A204.1 (cell line): Measurements from ENCODE around the gene CYP17A1.
"Not testable (repeated sequence)": the region's sequence is repeated elsewhere in the genome, so short reads cannot be mapped to it uniquely, and the experiment has no call there.

Source experiments
- FAIRE-seq: peaks from 2 replicates; lab custom pipeline; 2012; peaks lifted over from hg19 to GRCh38; lab: Jason Lieb, UNC

CYP17A1 gene

GRCh38 chr10:102835007-102835482, 2.2 kb downstream of the CYP17A1 start:
- FAIRE-seq: no peak

- FAIRE-seq: no peak
Measured at GRCh38 chr10:102834143-102834542, 3.1 kb downstream of the CYP17A1 start.

GRCh38 chr10:102832987-102833386, 4.2 kb downstream of the CYP17A1 start:
- no peak for FAIRE-seq

DNA sequence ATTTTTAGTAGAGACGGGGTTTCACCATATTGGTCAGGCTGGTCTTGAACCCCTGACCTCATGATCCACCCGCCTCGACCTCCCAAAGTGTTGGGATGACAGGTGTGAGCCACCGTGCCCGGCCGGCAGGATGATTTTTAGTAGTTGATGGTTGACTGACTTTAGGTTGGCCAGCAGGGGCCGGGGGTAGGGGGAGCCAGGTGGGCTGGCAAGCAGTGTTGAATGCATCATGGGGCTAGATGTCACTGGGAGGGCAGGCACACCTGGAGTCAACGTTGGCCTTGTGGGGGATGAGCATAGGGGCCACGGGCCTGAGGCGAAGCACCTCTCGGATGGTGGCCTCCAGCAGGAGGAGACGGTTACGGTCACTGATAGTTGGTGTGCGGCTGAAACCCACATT, 5.0 kb downstream of the CYP17A1 start:
- no peak for FAIRE-seq

DNA sequence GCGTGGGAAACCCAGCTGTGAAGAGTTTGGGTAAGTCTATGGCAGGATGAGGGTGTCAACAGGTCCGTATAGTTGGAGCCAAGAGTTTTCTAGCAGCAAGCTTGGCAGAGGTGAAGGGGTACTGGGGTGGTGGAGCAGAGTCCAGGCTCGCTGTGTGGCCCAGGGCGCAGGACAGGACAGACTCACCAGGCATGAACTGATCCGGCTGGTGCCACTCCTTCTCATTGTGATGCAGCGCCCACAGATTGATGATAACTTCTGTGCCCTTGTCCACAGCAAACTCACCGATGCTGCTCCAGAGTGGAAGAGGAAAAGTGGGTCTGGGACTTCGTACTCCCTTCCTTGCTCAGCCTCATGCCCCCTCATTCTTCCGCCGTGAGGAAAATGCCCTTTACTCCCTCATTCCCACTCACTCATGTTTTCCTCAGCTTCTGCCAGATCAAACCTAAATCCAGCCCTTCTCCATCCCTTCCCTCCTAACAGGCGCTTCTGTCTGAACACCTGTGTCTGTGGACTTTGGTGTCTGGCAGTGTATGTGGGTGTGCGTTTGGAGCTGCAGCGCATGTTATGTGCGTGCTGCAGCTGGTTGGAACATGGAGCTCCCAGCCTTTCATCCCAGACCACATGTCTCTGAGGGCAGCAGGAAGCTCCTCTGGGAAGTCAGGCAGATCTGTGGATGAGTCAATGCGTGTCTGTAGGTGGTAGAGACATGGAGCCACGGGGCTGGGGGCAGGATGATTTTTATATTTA, 5.7 kb downstream of the CYP17A1 start:
- FAIRE-seq: no peak

GRCh38 chr10:102827597-102827975, 9.6 kb downstream of the CYP17A1 start:
- no peak for FAIRE-seq

GRCh38 chr10:102826148-102826796, 10.9 kb downstream of the CYP17A1 start:
- FAIRE-seq: no peak

- no peak for FAIRE-seq
Measured at GRCh38 chr10:102824664-102825063, 12.5 kb downstream of the CYP17A1 start.

DNA sequence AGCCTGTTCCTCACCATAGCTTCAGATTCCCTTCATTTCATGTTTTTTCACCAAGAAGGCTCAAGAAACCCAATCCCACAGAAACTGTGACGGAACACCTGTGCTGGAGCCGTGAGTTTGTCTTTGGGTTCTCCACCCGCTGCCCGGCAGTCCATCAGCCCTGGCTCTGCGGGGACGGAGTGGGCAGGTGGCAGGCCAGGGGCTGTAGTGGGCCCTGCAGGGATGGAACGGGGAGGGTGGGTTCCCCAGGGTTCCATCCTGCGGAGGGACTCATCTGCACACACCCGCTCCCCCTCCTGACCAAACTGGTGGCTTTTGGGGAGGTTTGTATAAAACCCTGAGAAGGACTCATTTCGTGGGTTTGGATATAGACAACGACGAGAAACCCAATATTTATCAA, 15.0 kb downstream of the CYP17A1 start:
- no peak for FAIRE-seq

GRCh38 chr10:102820008-102820407, 17.2 kb downstream of the CYP17A1 start:
- not testable (repeated sequence) for FAIRE-seq

DNA sequence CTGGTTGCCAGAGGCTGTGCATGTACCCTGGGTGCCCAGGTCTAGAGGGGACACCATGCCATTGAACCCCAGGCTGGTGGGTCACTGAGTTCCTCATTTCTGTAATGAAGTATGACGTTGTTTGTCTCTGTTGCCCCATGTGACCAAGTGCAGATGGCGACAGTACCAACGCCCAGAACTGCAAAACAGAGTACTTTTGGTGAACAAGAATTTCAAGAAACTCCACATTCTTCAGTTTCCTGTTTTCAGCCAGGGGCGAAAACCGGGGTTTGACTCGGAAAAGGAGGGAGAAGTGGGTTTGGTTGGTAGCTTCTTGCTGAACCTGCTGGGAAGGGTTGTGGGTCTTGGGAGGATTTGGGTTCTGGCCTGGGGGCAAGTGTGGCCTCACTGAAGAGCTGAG, 18.2 kb downstream of the CYP17A1 start:
- no peak for FAIRE-seq

DNA sequence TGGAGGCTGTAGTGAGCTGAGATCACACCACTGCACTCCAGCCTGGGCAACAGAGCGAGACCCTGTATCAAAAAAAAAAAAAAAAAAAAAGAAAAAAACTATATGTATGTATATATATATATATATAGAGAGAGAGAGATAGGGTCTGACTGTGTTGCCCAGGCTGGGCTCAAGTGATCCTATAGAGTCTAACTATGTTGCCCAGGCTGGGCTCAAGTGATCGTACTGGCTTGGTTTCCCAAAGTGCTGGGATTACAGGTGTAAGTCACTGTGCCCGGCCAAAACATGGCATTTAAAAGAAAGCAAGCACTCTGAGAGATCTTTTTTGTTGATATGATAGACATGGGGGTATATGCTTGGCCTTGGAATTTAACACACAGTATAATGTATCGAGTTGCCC, 20.0 kb downstream of the CYP17A1 start:
- no peak for FAIRE-seq

GRCh38 chr10:102815790-102816549, 21.2 kb downstream of the CYP17A1 start:
- no peak for FAIRE-seq

GRCh38 chr10:102814873-102815661, 22.1 kb downstream of the CYP17A1 start:
- FAIRE-seq: no peak

DNA sequence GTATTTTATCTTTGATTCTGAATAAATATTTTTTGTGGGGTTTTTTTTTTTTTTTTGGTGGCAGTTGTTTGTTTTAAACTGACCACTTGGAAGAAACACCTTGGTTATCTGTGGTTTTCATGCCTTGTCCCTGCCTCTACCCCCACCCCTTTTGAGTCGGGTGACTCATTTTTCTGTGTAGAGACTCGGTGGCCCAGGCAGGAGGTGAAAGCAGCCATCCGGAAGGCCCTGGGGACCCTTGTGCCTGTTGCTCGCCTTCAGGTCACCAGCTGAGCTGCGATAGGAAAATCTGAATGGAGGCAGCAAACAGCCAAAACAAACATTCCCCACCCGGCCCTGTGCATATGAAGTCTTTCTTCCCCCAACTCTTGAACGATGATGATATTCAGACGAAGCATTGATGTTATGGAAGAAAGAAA, 22.8 kb downstream of the CYP17A1 start:
- FAIRE-seq: no peak

GRCh38 chr10:102813734-102814452, 23.3 kb downstream of the CYP17A1 start:
- FAIRE-seq: no peak

- no peak for FAIRE-seq
Measured at GRCh38 chr10:102813017-102813541, 24.1 kb downstream of the CYP17A1 start.

DNA sequence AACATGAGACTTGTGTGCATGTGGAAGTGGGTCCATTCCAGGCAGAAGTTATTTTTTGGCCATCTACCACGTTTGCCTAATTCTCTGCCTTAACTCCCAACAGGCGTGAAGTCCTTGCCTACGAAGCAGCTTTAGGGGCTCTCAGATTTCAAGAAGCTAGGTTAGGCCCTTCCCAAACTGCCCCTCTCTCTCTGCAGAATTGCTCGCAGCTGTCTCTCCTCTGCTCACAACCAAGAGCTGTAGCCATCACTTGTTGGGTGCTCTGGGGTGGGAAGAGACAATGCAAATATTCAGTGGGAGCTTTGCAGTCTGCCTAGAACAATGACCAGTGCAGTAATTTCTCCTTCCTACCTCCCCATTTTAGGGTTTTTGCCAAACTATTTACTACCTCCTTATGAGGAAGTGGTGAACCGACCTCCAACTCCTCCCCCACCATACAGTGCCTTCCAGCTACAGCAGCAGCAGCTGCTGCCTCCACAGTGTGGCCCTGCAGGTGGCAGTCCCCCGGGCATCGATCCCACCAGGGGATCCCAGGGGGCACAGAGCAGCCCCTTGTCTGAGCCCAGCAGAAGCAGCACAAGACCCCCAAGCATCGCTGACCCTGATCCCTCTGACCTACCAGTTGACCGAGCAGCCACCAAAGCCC, 24.9 kb downstream of the CYP17A1 start:
- no peak for FAIRE-seq

- FAIRE-seq: no peak
Measured at GRCh38 chr10:102811346-102811745, 25.9 kb downstream of the CYP17A1 start.

GRCh38 chr10:102808380-102808779, 28.8 kb downstream of the CYP17A1 start:
- FAIRE-seq: no peak
